ENCODE results near the gene LLGL2. TPM values are rescaled to one million over a fixed set of nuclear protein-coding genes. Genes with fewer than 3 reads are reported as not detected.

Gene LLGL2
- total RNA-seq, 2 experiments from 2014 or later, result 12.6 to 21.6 TPM

DNA sequence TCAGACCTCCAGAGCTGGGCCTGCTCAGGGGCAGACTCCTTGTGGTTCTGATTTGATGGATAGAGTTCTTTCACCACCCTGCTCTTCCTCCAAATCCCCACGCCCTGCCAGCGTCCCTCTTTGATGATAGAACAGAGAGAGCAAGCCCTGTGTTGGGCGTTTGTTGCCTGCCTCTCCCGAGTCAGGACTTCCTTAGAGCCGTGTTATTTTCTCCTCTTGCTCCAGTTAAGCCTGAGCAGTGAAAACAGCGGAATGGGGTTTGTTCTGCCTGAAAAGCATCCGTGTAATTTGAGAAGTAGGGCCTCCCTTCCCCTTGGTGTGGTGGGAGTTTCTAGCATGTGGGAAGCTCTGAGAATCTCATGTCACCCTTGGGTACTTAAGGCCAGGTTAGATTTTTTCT, 47.0 kb upstream of the LLGL2 start:
- H3K36me3 ChIP-seq (ENCODE audit: insufficient read depth, low read length), result peaks cover 5% of the 10 kb centered on the region
- H3K4me1 ChIP-seq (ENCODE audit: insufficient read depth, low read length, poor library complexity, severe bottlenecking), result no peaks in the 10 kb centered on the region
- BruUV-seq (replicated peaks), result no TSS peak
- no peak overlapping the region for H3K4me2 ChIP-seq (ENCODE audit: low read length)
- no peaks in the 10 kb centered on the region for H3K9me2 ChIP-seq (ENCODE audit: insufficient read depth, low read length)
- no peak overlapping the region for H3K4me3 ChIP-seq (ENCODE audit: low read depth, low read length, poor library complexity, severe bottlenecking)
- no peaks in the 10 kb centered on the region for H4K20me1 ChIP-seq (ENCODE audit: insufficient read depth, low read length)
- H3K79me2 ChIP-seq (ENCODE audit: insufficient read depth, low read depth, low read length), result no peaks in the 10 kb centered on the region
- CTCF ChIA-PET (ENCODE audit: unreplicated experiment), result no interaction called here
- TF ChIP-seq EZH2phosphoT487 (IDR thresholded peaks at IDR 0.05; ENCODE audit: borderline replicate concordance, low read depth, low read length), result no peak
- TF ChIP-seq, protein P1, sequence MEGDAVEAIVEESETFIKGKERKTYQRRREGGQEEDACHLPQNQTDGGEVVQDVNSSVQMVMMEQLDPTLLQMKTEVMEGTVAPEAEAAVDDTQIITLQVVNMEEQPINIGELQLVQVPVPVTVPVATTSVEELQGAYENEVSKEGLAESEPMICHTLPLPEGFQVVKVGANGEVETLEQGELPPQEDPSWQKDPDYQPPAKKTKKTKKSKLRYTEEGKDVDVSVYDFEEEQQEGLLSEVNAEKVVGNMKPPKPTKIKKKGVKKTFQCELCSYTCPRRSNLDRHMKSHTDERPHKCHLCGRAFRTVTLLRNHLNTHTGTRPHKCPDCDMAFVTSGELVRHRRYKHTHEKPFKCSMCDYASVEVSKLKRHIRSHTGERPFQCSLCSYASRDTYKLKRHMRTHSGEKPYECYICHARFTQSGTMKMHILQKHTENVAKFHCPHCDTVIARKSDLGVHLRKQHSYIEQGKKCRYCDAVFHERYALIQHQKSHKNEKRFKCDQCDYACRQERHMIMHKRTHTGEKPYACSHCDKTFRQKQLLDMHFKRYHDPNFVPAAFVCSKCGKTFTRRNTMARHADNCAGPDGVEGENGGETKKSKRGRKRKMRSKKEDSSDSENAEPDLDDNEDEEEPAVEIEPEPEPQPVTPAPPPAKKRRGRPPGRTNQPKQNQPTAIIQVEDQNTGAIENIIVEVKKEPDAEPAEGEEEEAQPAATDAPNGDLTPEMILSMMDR (conservative IDR thresholded peaks at IDR 0.05; ENCODE audit: low read length), result no peak
- no peak overlapping the region for H2AFZ ChIP-seq (ENCODE audit: low read length)
- no peaks in the 10 kb centered on the region for H3K9me3 ChIP-seq (ENCODE audit: low read length)
- H3K27ac ChIP-seq (ENCODE audit: low read depth, low read length, poor library complexity, severe bottlenecking), result no peak overlapping the region
- POLR2A ChIA-PET, result no interaction called here
- intact Hi-C loops (cut with micrococcal nuclease; ENCODE audit: unreplicated experiment), result no loop called here
- DNase-seq (ENCODE audit: low spot score), result no peak

DNA sequence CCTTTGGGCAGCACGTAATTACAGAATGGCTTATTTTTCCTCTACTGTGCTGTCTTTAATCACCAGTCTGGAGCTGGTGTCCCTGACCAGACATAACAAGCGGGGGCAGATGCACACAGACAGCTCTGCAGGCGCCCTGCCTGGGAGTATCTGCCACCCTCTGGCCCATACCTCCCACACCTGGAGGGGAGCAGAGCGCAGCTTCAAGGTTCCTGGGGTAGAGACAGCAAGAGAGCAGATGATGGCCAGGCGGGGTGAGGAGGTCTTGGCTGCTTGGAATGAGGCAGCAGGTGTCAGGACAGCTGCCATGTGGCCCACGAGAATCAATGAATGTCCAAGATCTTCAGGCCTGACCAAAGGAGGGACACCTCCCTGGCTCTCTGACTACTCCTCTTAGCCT, 45.2 kb upstream of the LLGL2 start:
- TF ChIP-seq, protein P1 (conservative IDR thresholded peaks at IDR 0.05; ENCODE audit: low read length), result no peak
- no peak for TF ChIP-seq EZH2phosphoT487 (IDR thresholded peaks at IDR 0.05; ENCODE audit: borderline replicate concordance, low read depth, low read length)
- DNase-seq (ENCODE audit: low spot score), result no peak
- H3K4me3 ChIP-seq (ENCODE audit: low read depth, low read length, poor library complexity, severe bottlenecking), result no peak overlapping the region
- no peaks in the 10 kb centered on the region; the same call in 1 of the 2 replicates for H3K36me3 ChIP-seq (ENCODE audit: insufficient read depth, low read length)
- H3K9me3 ChIP-seq (ENCODE audit: low read length), result no peaks in the 10 kb centered on the region
- POLR2A ChIA-PET, result no interaction called here
- intact Hi-C loops (cut with micrococcal nuclease; ENCODE audit: unreplicated experiment), result no loop called here
- H3K9me2 ChIP-seq (ENCODE audit: insufficient read depth, low read length), result no peaks in the 10 kb centered on the region
- no peaks in the 10 kb centered on the region for H4K20me1 ChIP-seq (ENCODE audit: insufficient read depth, low read length)
- no TSS peak for BruUV-seq (replicated peaks)
- no peak overlapping the region for H2AFZ ChIP-seq (ENCODE audit: low read length)
- CTCF ChIA-PET (ENCODE audit: unreplicated experiment), result no interaction called here
- H3K27ac ChIP-seq (ENCODE audit: low read depth, low read length, poor library complexity, severe bottlenecking), result no peak overlapping the region
- no peaks in the 10 kb centered on the region for H3K4me1 ChIP-seq (ENCODE audit: insufficient read depth, low read length, poor library complexity, severe bottlenecking)
- H3K4me2 ChIP-seq (ENCODE audit: low read length), result no peak overlapping the region
- H3K79me2 ChIP-seq (ENCODE audit: insufficient read depth, low read depth, low read length), result no peaks in the 10 kb centered on the region

DNA sequence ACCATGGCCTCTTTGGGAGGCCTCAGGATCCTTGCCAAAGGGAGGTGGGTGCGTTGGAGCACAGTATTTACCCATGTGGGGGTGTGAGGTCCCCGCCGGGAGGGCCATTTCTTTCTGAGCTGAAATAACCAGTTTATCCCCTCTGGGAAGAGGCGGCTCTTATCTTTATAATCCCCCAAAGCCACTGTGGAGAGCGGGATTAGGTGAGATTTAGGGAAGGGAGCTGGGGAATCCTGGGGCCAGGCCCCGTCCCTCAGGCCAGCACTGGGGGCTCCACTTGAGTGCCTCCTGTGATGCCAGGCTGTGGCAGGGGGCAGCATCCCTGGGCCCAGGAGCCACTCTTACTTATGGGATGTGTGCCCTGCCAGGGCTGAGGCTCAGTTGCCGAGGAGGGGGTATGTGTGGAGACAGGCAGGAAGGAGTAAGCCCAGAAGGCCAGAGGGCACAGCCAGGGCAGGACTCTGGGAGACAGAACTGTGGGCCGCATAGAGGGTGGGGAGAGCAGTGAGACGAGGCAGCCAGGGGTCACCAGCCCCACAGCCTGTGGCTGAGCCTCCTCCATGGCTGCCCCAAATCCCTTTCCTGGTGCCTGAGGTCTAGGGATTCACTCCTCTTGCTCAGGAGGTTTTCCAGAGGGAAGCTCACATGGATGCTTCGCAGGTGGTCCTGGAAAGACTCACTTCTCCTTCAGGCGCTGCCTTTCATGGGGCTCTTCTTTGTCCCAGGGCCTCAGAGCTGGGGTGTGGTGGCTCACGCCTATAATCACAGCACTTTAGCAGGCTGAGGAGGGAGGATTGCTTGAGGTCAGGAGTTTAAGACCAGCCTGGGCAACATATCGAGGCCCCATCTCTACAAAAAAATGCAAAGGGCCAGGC, 44.1 kb upstream of the LLGL2 start:
- intact Hi-C loops (cut with micrococcal nuclease; ENCODE audit: unreplicated experiment), result no loop called here
- H3K9me2 ChIP-seq (ENCODE audit: insufficient read depth, low read length), result no peaks in the 10 kb centered on the region
- H3K9me3 ChIP-seq (ENCODE audit: low read length), result no peaks in the 10 kb centered on the region
- H2AFZ ChIP-seq (ENCODE audit: low read length), result no peak overlapping the region
- DNase-seq (ENCODE audit: low spot score), result no peak
- no peak overlapping the region for H3K4me2 ChIP-seq (ENCODE audit: low read length)
- POLR2A ChIA-PET, result interaction anchor here (0.8 kb wide), 1 partner anchor 14 kb away, joined by 6 read pairs; no protein-coding TSS in a partner anchor
- no peaks in the 10 kb centered on the region for H3K79me2 ChIP-seq (ENCODE audit: insufficient read depth, low read depth, low read length)
- H3K4me1 ChIP-seq (ENCODE audit: insufficient read depth, low read length, poor library complexity, severe bottlenecking), result no peaks in the 10 kb centered on the region
- no peaks in the 10 kb centered on the region; the same call in 1 of the 2 replicates for H3K36me3 ChIP-seq (ENCODE audit: insufficient read depth, low read length)
- TF ChIP-seq, protein P1 (conservative IDR thresholded peaks at IDR 0.05; ENCODE audit: low read length), result no peak
- no peak for TF ChIP-seq EZH2phosphoT487 (IDR thresholded peaks at IDR 0.05; ENCODE audit: borderline replicate concordance, low read depth, low read length)
- BruUV-seq (replicated peaks), result no TSS peak
- no peak overlapping the region for H3K27ac ChIP-seq (ENCODE audit: low read depth, low read length, poor library complexity, severe bottlenecking)
- CTCF ChIA-PET (ENCODE audit: unreplicated experiment), result no interaction called here
- H3K4me3 ChIP-seq (ENCODE audit: low read depth, low read length, poor library complexity, severe bottlenecking), result no peak overlapping the region
- H4K20me1 ChIP-seq (ENCODE audit: insufficient read depth, low read length), result no peaks in the 10 kb centered on the region
